Measurements from ENCODE around the gene COMMD6.

Gene COMMD6

GRCh38 chr13:75482070-75482819 is 55.4 kb downstream of the COMMD6 start, which contains the start of gene TBC1D4:
Gene TBC1D4 (minus strand): TSS chr13:75482169. CDS start chr13:75481767, 402 bp downstream.
- DNase-seq (ENCODE audit: low read depth), result peak; percentile 91

- DNase-seq (ENCODE audit: low read depth), result peak; percentile 43
Measured at GRCh38 chr13:75481176-75482069, 56.2 kb downstream of the COMMD6 start.

- DNase-seq (ENCODE audit: low read depth), result peak; percentile 44
Measured at GRCh38 chr13:75480671-75481175, 56.9 kb downstream of the COMMD6 start.

- DNase-seq (ENCODE audit: low read depth), result no peak
Measured at GRCh38 chr13:75479102-75479740, 58.4 kb downstream of the COMMD6 start.

GRCh38 chr13:75478659-75479058 is 59.0 kb downstream of the COMMD6 start:
- DNase-seq (ENCODE audit: low read depth), result no peak
